DOHH2 (cell line): ENCODE measurements around the gene ATP13A2.

ENCODE experiments used
- H3F3A ChIP-seq: fragments of 200-600 bp; sonication (generic), shearing (Covaris generic); 2 replicates; pipeline ENCODE4 v1.6.0; 2016; ENCODE audit warnings: antibody characterized with exemption, mild to moderate bottlenecking; ENCODE audit not compliant: control insufficient read depth, insufficient read depth
- H3K27ac ChIP-seq: fragments of 200-600 bp; sonication (generic); 2 replicates; pipeline ENCODE4 v1.5.1; 2014; ENCODE audit warnings: low read depth, mild to moderate bottlenecking, low read length, moderate library complexity
- H3K27me3 ChIP-seq: fragments of 200-600 bp; sonication (generic); 2 replicates; pipeline ENCODE4 v1.6.1; 2014; ENCODE audit warnings: mild to moderate bottlenecking, low read length, mixed read lengths; ENCODE audit not compliant: control insufficient read depth
- H3K36me3 ChIP-seq: fragments of 200-600 bp; sonication (generic); 2 replicates; pipeline ENCODE4 v1.6.1; 2014; ENCODE audit warnings: mild to moderate bottlenecking, low read length, moderate library complexity, mixed read lengths; ENCODE audit not compliant: control insufficient read depth
- H3K4me1 ChIP-seq: fragments of 200-600 bp; sonication (generic); 2 replicates; pipeline ENCODE4 v1.6.1; 2014; ENCODE audit warnings: mild to moderate bottlenecking, low read length, mixed read lengths; ENCODE audit not compliant: control insufficient read depth
- H3K4me2 ChIP-seq: fragments of 200-600 bp; sonication (generic); 2 replicates; pipeline ENCODE4 v1.6.0; 2014; ENCODE audit warnings: mild to moderate bottlenecking, low read length, moderate library complexity
- H3K4me3 ChIP-seq: fragments of 200-600 bp; sonication (generic); 2 replicates; pipeline ENCODE4 v1.5.1; 2014; ENCODE audit warnings: mild to moderate bottlenecking, low read length, mixed read lengths
- H3K79me2 ChIP-seq: fragments of 200-600 bp; sonication (generic); 2 replicates; pipeline ENCODE4 v1.6.1; 2014; ENCODE audit warnings: mild to moderate bottlenecking, low read length, mixed read lengths; ENCODE audit not compliant: control insufficient read depth
- H3K9me2 ChIP-seq: fragments of 200-600 bp; sonication (generic); replicated peaks from 2 replicates; pipeline ENCODE4 v1.6.1; 2014; ENCODE audit warnings: mild to moderate bottlenecking, low read length, mixed read lengths; ENCODE audit not compliant: control insufficient read depth
- H3K9me3 ChIP-seq: fragments of 200-600 bp; sonication (generic); 2 replicates; pipeline ENCODE4 v1.6.1; 2014; ENCODE audit warnings: antibody characterized with exemption, low read length, mixed read lengths; ENCODE audit not compliant: control insufficient read depth, insufficient read depth
- H4K20me1 ChIP-seq: fragments of 200-600 bp; sonication (generic); 2 replicates; pipeline ENCODE4 v1.6.0; 2014; ENCODE audit warnings: low read depth, mild to moderate bottlenecking, antibody characterized with exemption, low read length, moderate library complexity; ENCODE audit not compliant: control insufficient read depth, insufficient read depth
- CTCF ChIP-seq: fragments of 200-600 bp; sonication (generic); IDR thresholded peaks from one replicate; pipeline ENCODE4 v1.5.1; 2014; ENCODE audit warnings: antibody characterized with exemption, mild to moderate bottlenecking, low read depth, low read length; ENCODE audit not compliant: poor library complexity, severe bottlenecking
- EZH2phosphoT487 ChIP-seq: fragments of 200-600 bp; sonication (generic); IDR thresholded peaks from 2 replicates; pipeline ENCODE4 v1.6.1; 2017; ENCODE audit warnings: borderline replicate concordance, mild to moderate bottlenecking, antibody characterized with exemption, low read length, moderate library complexity, mixed read lengths

ATP13A2 gene

GRCh38 chr1:17011092-17011438, 663 bp downstream of the ATP13A2 start:
- Histone ChIP-seq H3K36me3 (no peaks in the 10 kb centered on the region), H4K20me1 (peaks cover 8% of the 10 kb centered on the region; the same call in 1 of the 2 replicates), H3K27ac (no peak overlapping the region), H3K79me2 (no peaks in the 10 kb centered on the region), H3F3A (no peaks in the 10 kb centered on the region), H3K4me2 (peak overlapping the region; percentile 90), H3K4me3 (peak overlapping the region; percentile 78), H3K4me1 (peaks cover 26% of the 10 kb centered on the region), H3K27me3 (no peaks in the 10 kb centered on the region), H3K9me3 (no peaks in the 10 kb centered on the region), H3K9me2 (no peaks in the 10 kb centered on the region)
- TF ChIP-seq CTCF (no peak), EZH2phosphoT487 (no peak)

GRCh38 chr1:17009706-17010105, 2.0 kb downstream of the ATP13A2 start:
- TF ChIP-seq EZH2phosphoT487 (no peak), CTCF (no peak)
- Histone ChIP-seq H3F3A (no peaks in the 10 kb centered on the region), H4K20me1 (peaks cover 8% of the 10 kb centered on the region; the same call in 1 of the 2 replicates), H3K4me2 (peak overlapping the region; percentile 14; the same call in 1 of the 2 replicates), H3K4me1 (peaks cover 26% of the 10 kb centered on the region), H3K27me3 (no peaks in the 10 kb centered on the region), H3K4me3 (no peak overlapping the region), H3K79me2 (no peaks in the 10 kb centered on the region), H3K36me3 (no peaks in the 10 kb centered on the region), H3K27ac (no peak overlapping the region), H3K9me3 (no peaks in the 10 kb centered on the region), H3K9me2 (no peaks in the 10 kb centered on the region)

- Histone ChIP-seq H3K4me3 (no peak overlapping the region), H3K27me3 (no peaks in the 10 kb centered on the region), H3K4me2 (no peak overlapping the region), H3K27ac (no peak overlapping the region), H4K20me1 (peaks cover 8% of the 10 kb centered on the region; the same call in 1 of the 2 replicates), H3K9me3 (no peaks in the 10 kb centered on the region), H3K9me2 (no peaks in the 10 kb centered on the region), H3K36me3 (peaks cover 6% of the 10 kb centered on the region; the same call in 1 of the 2 replicates), H3F3A (no peaks in the 10 kb centered on the region), H3K4me1 (peaks cover 26% of the 10 kb centered on the region), H3K79me2 (no peaks in the 10 kb centered on the region)
- no peak for TF ChIP-seq CTCF
- TF ChIP-seq EZH2phosphoT487 = no peak
Measured at GRCh38 chr1:17008208-17008855, 3.4 kb downstream of the ATP13A2 start.
